ENCODE data around the gene RIMS4.

The RIMS4 gene

DNA sequence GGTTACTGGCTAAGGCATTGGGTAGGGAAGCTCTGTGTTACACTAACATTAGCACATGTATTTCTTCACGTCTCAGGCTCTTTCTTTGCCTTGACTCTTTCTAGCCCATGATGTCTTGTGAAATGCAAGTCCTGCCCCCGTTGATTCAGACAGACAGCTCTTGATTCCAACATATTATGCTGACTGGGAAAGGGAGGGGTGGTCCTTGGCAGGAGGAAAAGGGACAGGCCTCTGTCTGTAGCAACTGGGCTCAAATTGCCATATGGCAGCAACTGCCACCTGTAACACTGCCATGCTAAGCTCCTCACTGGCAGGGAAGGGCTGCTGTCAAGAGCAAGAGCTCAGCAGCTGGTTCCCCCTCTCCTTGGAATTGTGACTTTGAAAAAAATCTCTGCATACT lies 70.4 kb downstream of the RIMS4 start:
- DNase-seq (ENCODE audit: low spot score), result no peak

DNA sequence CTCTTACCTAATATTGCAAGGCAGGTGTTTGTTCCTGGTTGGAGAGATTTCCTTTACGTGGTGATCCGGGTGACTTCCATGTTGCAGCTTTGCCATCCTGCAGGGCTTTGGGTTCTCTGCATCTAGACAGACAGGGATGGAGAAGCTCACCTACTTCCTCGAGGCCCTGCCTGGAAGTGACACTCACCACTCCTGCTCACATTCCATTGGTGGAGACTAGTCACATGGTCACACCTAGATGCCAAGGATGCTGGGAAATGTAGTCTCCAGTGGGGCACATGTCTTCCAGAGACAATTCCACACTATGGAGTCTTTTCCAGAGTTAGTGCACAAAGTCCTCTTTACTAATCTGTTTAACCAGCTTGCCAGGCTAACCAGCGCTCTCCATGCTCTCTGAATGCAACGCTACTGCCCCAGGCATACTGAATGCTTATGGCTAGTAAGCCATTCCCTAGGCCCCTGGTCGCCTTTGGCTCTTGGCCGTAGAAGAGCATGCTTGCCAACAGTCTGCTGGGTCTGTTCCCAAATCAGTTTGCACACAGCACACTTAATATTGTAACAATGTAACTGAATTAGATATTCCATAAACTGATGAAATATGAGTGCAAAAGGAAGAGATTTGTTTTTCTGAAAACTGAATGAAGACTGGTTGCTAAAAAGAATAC lies 71.4 kb downstream of the RIMS4 start:
- DNase-seq (ENCODE audit: low spot score), result peak; percentile 69

DNA sequence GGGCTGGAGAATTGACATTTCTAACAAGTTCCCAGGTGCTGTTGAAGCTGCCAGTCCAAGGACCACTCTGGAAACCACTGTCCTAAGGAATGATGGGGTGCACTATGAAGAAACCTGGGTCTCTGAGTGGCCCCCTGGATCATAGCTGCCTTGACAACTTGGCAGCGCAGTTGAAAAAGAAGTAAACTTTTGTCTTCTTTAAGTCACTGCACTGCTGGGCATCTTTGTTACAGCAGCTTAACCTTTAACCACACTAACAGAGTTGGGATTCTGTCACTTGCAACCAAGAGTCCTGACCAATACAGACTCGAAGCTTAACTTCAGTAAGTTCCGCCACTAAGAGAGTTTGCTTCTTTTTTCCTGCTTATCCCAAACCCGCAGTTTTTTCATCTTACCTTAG lies 73.2 kb downstream of the RIMS4 start:
- DNase-seq (ENCODE audit: low spot score), result no peak

DNA sequence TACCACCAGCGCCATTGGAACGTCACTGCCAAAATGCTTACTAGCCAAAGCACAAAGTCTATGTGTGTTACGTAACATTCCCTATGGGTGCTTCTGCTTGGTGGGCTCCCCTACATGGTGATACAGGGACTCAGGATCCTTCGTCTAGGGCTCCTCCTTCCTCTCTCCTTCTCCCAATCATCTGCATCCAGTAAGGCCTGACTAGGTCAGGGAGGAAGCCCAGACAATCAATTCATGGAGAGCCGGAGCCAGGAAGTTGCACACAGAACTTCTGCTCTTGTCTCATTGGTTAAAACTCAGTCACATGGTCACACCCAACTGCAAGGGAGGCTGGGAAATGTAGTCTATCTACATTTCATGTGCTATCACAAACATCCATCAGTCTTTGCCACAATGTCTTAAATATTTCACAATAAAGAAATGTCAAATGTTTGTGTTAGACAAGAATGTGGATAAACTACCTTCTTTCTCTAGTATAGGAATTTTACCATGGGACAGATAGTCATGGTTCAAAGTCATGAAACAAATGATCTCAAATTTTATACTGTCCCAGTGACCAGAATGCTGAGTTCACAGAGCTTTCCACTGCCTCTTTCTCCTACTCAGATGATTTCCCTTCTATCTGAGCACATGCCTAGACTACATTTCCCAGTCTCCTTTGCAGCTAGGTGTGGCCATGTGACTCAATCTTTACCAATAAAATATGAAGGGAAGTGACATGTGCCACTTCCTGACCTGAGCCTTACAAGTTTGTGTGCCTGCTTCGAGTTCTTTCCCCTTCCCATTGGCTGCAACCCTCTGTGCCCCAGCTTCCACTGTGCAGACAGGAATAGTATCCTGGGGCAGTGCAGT lies 74.0 kb downstream of the RIMS4 start:
- peak; percentile 54 for DNase-seq (ENCODE audit: low spot score)

DNA sequence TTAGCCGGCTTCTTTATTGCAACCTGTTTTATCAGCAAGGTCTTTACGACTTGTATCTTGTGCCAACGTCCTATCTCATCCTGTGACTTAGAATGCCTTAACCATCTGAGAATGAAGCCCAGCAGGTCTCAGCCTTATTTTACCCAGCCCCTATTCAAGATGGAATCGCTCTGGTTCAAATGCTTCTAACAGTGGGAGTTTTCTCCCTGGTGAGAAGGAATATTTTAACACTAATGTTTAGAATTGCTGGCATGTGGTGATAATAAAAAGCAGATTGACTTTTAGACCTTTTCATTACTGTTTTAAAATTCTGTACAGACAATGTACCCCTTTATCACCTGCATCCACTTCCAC lies 74.6 kb downstream of the RIMS4 start:
- no peak for DNase-seq (ENCODE audit: low spot score)

DNA sequence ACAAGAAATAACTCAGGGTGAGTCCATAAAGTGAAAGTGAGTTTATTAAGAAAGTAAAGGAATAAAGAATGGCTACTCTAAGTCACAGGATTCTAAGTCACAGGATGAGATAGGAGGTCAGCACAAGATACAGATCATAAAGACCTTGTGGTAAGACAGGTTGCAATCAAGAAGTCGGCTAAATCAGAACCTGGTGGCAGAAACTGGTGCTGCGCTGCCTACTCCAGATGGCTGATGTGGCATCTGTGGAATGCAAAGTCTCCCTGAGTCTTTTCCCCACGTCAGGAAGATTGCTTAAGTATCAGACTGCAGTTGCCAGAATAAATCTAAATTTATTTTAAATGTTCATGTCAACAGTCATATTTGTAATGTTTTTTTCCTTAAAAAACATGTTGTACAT lies 75.4 kb downstream of the RIMS4 start:
- peak; percentile 68 for DNase-seq (ENCODE audit: low spot score)

DNA sequence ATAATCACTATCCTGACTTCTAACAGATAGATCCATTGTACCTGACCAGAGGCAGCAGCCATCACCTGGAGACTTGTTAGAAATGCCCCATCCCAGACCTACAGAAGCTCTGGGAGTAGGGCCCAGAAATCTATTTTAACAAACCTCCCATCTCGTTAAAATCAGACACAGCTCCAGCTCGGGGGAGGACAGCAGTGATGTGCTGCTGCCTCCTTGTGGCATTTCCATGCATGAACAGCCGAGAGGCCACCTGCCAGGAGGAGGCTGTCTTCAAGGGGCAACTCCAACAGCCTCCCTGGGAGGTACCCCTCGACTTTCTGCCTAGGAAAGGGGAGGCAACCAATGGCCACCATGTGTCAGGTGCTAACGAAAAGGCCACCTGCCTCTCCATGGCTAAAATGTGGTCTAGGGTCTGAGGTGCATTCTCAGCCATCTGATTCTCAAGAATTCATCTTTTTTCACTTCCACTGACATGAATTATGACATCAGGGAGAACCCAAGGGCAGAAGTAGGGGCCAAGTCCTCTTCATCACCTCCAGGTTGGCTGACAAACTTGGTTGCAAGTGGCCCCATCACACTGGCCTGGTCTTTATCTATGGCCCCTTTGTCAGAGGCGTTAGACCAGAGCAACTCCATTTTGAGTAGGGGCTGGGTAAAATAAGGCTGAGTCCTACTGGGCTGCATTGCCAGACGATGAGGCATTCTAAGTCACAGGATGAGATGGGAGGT lies 76.8 kb downstream of the RIMS4 start:
- DNase-seq (ENCODE audit: low spot score), result peak; percentile 59

DNA sequence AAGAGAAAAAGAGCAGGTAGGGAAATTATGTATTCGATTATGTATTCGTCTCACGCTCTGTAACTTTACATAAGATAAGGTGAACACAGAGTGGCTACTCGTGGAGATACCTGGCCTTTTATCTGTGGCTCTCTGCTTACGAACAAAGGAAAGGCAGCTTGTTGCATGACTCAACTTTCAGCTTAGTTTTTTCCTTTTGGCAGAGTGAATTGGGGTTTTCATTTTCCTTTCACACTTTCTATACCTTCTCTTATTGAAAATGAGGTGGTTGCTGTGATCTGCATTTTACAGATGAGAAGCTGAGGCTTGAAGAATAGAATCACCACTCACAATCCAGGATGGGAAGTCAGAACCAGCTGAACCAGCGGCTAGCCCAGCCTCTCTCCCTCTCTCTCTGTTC lies 78.0 kb downstream of the RIMS4 start:
- no peak for DNase-seq (ENCODE audit: low spot score)

DNA sequence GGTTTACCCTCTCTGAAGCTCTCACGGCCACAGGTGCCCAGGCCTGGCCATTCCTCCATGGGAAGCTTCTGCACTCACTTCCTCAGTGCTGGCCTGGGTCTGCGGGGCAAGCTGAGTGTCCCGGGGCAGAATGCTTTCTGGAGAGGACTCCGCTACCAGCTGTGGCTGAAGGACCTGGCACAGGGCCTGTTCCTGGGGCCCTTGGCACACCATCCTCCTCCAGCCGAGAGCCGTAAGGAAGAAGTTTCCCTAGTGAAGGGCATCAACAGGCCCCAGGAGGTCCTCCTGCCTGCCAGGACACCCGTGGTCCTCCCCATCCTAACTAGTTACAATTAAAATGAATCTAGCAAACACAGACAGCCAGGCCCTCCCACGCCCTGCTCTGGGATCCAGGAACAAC lies 78.7 kb downstream of the RIMS4 start:
- no peak for DNase-seq (ENCODE audit: low spot score)

DNA sequence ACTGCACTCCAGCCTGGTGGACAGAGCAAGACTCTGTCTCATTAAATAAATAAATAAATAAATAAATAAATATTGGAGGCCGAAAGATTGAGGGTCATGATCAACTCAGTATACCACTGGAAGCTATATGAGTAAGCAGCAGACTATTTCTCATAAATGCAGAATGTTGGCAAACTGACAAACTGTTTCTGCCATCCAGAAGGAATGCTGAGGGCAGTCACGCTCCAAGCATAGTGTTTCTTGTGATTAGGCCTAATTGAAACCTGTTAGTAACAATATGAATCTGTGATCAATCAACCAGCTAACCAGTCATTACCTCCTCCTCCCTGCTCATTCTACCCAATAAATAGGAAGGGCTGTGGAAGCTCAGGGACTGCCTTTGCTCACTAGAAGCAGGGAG lies 79.9 kb downstream of the RIMS4 start:
- DNase-seq (ENCODE audit: low spot score), result peak; percentile 99

DNA sequence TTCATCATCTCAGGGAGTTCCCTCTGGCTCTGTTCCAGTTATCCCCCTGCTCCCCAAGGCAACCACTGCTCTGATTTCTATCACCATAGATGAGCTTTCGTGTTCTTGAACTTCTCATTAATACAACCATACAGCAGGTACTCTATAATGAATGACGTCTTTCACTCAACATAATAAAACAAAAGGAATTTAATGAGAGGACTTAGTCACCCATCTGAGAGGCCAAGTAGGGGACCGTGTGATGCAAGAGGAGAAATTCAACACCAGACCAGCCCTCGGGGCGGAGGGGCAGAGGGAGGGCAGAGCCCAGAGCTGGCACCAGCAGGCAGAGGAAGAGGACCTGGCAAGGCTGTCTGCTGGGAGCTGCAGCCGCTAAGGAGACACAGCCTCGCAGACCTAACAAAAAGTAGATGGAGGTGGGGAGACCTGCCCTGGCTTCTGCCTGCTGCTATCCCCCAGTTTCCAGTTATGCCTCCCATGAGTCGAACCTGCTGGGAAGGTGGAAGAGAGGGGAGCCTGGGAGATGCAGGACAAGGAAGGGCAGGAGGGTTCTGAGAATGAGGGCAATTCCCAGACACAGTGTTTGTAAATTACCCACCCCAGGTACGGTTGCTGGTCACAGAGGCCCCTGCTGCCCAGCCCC lies 81.4 kb downstream of the RIMS4 start:
- DNase-seq (ENCODE audit: low spot score), result peak; percentile 97

DNA sequence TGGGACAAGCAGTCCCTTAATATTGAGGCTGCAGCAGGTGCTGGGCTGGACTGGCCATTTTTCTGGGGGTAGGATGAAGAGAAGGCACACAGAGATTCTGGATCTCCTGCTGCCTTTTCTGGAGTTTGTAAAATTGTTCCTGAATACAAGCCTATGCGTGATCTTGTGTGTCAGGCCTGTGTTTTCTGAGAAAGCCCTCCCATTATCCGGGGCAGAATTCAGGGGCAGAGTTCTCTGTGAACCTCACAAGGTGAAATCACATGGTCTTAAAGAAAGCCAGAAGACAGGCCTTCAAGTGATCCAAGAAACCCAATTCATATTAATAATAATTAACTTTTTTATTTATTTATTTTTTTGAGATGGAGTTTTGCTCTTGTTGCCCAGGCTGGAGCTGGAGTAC lies 82.7 kb downstream of the RIMS4 start:
- no peak for DNase-seq (ENCODE audit: low spot score)

DNA sequence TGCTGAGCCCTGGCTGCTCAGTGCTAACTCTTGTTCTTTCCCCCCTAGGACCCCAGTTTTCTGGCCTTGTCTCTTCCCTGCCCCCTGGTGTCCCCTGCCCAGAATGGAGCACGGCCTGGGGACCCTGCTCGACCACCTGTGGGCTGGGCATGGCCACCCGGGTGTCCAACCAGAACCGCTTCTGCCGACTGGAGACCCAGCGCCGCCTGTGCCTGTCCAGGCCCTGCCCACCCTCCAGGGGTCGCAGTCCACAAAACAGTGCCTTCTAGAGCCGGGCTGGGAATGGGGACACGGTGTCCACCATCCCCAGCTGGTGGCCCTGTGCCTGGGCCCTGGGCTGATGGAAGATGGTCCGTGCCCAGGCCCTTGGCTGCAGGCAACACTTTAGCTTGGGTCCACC lies 83.3 kb downstream of the RIMS4 start:
- no peak for DNase-seq (ENCODE audit: low spot score)

DNA sequence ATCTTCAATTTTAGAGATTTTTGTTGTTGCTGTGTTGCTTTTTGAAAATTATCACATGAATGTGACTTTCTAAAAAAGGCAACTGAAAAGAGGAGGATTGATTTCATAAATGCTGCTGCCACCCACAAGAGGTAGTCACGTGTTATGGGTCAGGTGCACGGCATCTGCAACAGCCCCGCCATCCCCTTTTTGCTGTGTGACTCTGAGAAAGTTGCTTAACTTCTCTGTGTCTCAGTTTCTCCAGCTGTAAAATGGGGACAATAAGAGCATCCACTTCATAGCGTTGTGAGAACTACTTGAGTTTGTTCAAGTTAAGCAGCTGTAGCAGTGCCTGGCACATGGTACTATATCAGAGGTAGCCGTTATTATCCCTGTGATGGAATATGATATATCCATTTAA lies 84.5 kb downstream of the RIMS4 start:
- DNase-seq (ENCODE audit: low spot score), result no peak

DNA sequence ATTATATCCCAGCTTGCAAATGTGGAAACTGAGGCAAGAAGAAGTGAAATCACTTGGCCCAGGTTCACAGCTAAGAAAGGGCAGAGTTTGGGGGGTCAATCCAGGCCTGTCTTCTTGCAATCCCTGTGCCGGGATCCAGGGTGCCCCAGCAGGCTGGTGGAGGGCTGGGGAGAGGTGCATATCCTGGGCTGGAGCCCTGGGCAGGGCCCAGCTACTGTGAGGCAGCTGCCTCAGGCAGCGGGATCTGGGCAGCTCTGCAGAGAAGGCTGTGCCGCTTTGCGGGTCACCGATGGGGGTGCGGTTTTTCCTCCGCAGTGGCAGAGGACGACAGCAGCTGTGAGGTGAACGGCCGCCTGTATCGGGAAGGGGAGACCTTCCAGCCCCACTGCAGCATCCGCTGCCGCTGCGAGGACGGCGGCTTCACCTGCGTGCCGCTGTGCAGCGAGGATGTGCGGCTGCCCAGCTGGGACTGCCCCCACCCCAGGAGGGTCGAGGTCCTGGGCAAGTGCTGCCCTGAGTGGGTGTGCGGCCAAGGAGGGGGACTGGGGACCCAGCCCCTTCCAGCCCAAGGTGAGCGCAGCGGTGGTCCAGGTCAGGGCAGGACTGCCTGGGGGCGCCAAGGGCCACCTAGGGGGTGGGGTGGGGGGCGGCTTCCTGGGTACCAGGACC lies 85.8 kb downstream of the RIMS4 start:
- DNase-seq (ENCODE audit: low spot score), result no peak

DNA sequence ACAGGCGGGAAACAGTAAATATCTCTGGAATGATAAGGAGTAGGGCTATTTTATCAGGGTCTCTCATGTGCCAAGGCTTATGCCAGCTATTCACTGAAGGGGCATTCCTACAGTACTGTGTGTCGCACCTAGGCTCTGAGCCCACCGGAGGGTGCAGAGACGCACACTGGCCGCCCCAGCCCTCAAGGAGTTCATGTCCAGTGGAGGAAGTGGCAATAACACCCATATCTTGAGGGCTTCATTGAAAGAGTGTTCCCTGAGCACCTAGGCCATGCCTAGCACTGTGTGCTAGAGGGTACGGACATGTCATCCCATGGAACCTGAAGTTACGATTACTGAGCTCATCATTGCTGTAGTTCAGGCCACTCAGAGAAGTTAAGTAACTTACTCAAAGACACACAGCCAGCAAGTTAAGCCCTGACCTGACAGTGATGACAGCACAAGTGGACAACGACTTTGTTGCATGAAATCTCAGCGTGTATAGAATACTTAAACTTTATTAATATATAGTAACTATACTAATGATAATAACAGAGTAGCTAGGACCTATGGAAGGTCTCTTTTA lies 86.5 kb downstream of the RIMS4 start:
- no peak for DNase-seq (ENCODE audit: low spot score)

DNA sequence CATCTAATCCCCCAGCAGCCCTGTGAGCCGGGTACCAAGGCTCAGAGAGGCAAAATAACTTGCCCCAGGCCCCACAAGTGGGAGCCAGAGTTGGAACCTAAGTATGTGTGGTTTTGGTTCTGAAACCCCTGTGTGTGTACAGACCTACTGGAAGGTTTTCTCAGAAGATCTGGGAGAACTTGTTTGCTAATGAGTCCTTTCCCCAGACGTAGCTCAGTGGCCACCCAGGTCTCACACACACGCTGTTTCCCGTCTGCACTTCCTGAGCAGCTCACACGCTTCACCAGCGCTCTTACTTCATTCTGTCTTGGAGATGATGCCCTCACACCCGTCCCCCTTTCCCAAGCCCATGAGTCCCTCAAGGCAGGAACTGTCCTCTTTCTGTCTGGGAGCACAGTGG lies 87.0 kb downstream of the RIMS4 start:
- no peak for DNase-seq (ENCODE audit: low spot score)

DNA sequence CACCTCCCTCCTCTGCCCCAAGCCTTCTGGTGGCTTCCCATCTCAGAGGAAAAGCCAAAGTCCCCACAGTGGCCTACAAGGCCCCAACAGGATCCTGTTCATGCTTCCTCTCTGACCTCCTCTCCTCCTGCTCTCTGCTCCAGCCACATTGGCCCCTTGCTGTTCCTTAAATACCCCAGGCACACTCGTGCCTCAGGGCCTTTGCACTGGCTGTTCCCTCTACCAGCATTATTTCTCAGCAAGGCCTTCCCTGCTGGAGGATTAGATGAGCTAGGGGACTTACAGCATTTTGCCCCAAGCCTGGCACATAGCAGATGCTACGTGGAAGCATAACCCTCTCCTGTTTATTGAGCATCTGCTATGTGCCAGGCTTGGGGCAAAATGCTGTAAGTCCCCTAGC lies 87.4 kb downstream of the RIMS4 start:
- no peak for DNase-seq (ENCODE audit: low spot score)

DNA sequence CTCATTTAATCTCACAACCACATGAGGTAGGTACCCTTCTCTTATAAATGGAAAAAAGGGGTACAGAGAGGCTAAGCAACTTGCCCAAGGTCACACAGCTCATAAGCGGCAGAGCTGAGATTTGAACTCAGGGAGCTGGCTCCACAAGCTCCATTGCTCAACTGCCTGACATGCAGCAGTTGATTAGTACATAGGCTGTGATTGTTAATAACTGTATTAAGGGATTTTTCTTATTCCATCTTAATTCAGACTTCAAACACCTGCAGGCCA lies 88.6 kb downstream of the RIMS4 start:
- DNase-seq (ENCODE audit: low spot score), result no peak

DNA sequence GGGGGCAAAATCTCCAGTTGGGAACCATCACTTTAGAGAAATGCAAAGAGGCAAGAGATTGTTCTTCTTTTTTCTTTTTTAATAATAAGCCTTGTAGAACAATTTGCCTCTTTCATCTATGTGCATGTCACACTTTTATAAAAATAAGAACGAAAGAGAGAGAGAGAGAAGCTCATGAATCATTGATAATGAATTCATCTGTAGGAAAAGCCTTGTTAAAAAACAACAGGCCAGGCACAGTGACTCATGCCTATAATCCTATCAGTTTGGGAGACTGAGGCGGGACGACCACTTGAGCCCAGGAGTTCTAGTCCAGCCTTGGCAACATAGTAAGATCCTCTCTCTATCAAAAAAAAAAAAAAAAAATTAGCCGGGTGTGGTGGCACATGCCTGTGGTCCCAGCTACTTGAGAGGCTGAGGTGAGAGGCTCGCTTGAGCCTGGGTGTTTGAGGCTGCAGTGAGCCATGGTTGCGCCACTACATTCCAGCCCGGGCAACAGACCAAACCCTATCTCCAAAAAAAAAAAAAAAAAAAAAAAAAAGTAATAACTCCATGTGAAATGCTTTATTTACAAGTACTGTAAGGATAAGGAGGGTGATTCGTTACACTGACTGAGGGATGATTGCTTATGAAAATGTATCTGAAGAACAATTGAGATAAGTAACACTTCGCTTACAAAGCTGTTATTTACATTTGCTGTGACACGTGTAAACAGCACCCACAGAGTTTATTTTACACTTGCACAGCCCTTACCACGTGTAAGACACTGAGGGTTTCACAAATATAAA lies 89.2 kb downstream of the RIMS4 start:
- DNase-seq (ENCODE audit: low spot score), result peak; percentile 83

DNA sequence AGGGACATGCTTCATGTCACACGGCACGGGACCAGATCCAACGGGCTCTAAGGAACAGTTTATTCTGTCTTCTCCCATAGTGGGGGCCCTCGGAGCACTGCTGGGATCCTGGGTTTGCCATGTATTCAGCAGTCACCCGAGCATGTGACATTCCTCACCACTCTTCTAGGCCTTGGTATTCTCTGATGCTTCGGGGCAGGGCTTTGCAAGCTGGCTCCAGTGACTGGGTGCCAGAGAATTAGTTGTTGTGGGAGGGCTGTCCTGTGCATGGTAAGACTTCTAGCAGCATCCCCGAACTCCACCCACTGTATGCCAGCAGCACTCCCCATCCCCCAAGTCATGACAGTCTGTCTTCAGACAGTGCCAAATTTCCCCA lies 89.7 kb downstream of the RIMS4 start:
- DNase-seq (ENCODE audit: low spot score), result peak; percentile 93

Data from kidney tubule cell (primary cell).